Measurements from ENCODE around the gene ACYP2.
"Not testable (repeated sequence)": the region's sequence is repeated elsewhere in the genome, so short reads cannot be mapped to it uniquely, and the experiment has no call there.

Gene ACYP2

DNA sequence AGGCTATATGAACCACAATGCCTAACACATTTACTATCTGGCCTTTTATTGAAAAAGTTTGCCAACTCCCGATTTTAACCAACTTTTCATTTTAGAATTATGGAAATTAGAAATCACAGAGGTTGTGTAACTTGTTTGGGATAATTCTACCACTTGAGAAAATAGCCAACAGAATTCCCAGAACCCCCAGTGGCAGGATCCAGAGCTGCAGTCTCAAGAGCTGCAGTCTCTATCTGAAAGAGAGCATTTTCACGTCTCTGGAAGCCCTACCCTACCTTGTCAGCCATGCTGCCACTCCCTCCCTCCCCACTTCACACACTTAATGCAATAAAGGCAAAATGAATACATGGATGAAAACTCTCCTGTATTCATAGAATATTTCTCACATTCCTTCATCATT lies 164.0 kb downstream of the ACYP2 start:
- no peak for DNase-seq

DNA sequence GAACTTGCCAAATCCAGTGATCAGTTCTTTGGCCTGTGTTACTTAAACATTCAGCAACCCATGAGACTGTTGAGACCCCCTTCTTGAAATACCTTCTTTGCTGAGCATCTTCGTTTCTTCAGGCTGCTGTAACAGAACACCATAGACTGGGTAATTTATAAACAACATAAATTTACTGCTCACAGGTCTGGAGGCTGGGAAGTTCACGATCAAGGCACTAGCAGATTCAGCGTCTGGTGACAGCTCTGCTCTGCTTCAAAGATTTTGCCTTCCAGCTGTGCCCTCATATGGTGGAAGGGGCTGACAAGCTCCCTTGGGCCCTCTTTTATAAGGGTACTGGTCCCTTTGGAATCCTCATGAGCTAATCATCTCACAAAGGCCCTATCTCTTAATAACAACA lies 169.4 kb downstream of the ACYP2 start:
- DNase-seq: no peak

GRCh38 chr2:54285451-54285850 lies 170.0 kb downstream of the ACYP2 start:
- no peak for DNase-seq

DNA sequence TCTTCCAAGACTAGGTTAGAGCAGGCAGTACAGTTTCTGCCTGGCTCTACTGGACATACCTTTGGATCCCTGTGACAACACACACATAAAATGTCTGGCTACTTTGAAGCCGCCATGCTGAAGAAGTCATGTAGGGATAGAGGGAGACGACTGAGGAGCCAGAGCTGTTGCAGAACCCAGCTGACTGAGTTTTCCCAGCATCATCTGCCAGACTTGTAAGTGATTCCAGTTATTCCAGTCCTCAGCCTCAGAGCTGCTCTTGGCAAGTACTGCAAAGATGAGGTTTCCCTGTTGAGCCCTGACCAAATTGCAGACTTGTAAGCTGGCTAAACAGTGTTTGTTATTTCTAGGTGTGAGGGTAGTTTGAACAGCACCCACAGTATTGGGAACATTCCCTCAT lies 172.1 kb downstream of the ACYP2 start:
- no peak for DNase-seq

DNA sequence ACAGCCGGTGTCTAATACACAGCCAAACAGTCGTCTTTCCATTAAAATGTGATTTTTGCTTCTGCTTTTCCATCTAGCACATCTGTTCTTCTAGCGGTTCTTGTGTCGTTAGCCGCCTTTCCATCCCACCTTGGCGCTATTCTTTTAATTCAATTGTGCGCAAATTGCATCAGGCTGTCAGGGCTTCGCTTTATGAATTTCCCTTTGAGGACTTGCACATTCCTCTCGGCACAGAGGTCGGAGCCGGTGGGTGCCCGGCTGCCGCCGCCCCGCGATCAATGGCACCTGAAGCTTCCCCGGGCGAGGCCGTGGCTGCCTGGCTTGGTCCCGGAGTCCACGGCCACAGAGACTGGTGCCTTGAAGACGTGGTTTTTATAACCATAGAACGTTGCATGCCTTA lies 174.5 kb downstream of the ACYP2 start:
- DNase-seq: no peak

DNA sequence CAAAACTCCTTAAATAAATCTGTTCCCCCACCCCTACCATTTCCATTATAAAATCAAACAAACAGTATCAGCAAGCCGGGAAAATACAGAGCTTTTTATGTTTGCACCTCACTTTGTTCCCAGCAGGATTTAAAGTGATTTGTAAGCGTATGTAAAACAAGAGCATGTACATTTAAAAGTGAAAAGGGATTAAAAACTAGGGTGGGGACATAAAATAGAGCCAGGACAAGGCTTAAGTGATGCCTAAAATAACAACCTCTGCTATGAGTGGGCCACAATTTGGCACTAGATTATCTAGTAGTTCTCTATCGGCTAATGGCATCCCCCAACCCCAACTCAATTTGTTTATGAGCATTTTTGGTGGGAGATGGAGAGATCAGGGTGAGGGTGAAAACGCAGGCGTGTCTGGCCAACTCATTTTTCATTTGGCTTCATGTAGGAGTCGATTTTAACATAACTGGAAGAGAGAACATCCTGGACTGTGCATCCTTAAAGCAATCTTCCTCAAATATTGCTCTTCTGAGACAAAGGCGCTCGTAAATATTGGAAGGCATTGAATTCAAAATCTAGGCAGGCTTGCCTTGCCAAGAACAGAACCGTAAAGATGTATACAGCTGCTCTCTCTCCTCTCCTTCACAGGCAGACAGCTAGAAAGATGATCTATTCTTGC lies 175.1 kb downstream of the ACYP2 start:
- no peak for DNase-seq

DNA sequence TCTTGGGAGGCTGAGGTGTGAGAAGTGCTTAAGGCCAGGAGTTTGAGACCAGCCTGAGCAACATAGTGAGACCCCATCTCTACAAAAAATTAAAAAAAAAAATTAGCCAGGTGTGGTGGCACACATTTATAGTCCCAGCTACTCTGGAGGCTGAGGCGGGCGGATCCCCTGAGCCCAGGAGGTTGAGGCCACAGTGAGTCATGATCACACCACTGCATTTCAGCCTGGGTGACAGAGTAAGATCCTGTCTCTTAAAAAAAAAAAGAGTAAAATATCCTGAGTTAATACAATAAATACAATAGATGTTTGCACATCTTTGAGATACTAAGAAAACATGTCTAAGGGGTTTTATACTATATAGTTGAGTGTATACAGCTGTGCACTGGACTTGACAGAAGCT lies 179.2 kb downstream of the ACYP2 start:
- not testable (repeated sequence) for DNase-seq

DNA sequence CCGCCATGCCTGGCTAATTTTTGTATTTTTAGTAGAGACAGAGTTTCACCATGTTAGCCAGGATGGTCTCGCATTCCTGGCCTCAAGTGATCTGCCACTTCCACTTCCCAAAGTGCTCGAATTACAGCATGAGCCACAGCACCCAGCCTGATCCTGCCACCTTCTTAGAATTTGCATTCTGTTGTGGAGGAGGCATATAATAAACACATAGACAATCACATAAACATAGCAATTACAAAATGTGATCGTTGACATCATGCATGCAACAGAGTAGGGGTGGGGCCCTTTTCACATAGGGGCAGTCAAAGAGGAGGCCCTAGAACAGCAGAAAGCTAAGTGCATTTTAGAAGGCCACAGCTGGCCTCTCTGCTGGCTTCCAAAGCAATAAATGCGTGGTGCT lies 180.5 kb downstream of the ACYP2 start:
- DNase-seq: no peak

DNA sequence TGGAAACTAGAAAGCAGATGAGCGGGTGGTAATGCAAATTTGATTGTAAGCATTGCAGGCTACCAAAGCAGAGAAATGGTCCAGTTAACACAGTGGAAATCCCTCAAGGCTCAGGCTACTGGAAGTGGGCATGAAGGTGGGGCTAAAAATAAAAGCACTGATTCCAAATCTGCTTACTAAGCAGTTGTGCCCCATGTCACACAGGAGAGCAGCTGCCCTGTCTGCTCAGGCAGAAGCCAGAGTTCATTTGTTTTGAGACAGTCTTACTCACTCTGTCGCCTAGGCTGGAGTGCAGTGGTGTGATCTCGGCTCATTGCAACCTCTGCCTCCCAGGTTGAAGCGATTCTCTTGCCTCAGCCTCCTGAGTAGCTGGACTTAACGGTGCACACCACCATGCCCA lies 183.1 kb downstream of the ACYP2 start:
- DNase-seq: no peak

- DNase-seq: no peak
These were observed 188.2 kb downstream of the ACYP2 start for GRCh38 chr2:54303631-54304030.

DNA sequence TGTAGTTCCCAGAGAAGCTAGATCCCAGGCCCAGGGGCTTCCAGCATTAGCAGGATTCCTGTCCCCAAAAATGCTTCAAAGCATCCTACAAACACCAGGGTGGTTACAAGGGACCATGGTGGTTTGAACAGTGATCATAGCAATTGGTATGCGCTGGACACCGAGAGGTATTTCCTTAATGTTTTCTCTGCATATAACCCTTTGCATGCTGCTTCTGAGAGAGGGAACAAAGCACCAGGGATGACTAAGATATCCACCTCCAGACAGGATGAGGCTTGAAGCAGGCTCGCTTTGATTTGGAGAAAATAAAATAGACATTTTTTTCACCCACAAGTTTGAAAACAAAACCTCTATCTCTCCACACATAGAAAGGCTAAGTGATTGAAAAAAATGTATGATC lies 191.1 kb downstream of the ACYP2 start:
- no peak for DNase-seq

- no peak for DNase-seq
These were observed 192.8 kb downstream of the ACYP2 start for GRCh38 chr2:54308186-54308585.

GRCh38 chr2:54308782-54309181 lies 193.4 kb downstream of the ACYP2 start:
- DNase-seq: no peak

GRCh38 chr2:54310311-54310710 lies 194.9 kb downstream of the ACYP2 start:
- no peak for DNase-seq

- no peak for DNase-seq
These were observed 195.5 kb downstream of the ACYP2 start for GRCh38 chr2:54310961-54311360.

DNA sequence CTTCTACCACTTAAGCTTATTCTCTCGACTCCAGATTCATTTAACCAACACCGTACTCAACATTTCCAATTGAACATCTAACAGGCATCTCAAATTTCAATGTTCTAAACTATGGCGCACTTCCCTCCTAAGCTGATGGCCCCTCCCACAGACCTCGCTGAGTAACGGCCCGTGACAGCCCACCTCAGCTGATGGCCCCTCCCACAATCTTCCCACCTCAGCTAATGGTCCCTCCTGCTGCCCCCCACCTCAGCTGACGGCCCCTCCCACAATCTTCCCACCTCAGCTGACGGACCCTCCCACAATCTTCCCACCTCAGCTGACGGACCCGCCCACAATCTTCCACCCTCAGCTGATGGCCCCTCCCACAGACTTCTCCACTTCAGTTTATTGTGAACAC lies 197.7 kb downstream of the ACYP2 start:
- no peak for DNase-seq

- no peak for DNase-seq
These were observed 202.6 kb downstream of the ACYP2 start for GRCh38 chr2:54317973-54318372.

DNA sequence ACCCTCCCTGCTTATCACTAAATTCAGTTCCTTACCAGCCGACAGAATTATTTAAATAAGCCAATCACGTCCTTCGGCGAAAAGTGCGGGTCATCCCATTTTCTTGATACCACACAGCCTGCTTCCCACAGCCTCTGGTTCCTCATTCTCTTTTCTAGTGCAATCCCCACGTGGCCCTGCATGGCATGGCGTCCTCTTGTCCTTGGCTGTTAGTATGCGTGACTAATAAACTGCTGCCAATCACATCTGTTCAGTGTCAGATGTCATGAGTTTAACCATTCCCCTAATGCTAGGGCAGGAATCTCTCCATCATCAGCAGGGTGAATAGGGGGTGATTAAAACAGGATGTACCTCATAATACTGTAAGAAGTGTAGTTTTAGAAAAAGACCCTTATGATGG lies 203.4 kb downstream of the ACYP2 start:
- DNase-seq: no peak

DNA sequence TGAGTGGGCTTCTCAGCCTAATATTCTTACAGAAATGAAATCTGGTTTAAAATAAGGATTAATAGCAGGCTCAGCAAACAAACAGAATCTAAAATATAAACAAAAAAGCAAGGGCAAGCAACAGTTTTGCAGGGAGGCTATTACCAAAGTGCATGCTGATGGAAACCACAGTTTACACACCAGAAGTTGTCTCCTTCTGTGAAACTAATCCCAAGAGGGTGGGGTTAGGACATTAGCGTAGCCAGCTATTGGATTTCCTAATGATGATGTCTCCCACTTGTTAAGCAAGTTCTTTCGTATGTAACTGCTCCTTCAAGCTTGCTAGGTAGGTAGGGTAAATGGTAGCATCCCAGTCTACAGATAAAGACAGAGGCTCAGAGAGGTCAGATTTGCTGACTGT lies 205.6 kb downstream of the ACYP2 start:
- no peak for DNase-seq

- not testable (repeated sequence) for DNase-seq
These were observed 209.1 kb downstream of the ACYP2 start for GRCh38 chr2:54324517-54324916.

DNA sequence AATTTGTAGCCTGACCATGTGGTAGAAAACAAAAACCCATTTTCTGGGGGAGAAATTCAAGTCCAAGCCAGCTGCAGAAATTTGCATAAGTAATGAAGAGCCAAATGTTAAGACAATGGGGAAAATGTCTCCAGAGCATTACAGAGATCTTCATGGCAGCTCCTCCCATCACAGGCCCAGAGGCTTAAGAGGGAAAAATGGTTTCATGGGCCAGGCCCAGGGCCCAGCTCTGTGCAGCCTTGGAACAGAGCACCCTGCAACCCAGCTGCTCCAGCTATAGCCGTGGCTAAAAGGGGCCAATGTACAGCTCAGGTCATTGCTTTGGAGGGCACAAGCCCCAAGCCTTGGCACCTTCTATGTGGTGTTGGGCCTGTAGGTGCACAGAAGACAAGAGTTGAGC lies 209.7 kb downstream of the ACYP2 start:
- DNase-seq: no peak

DNA sequence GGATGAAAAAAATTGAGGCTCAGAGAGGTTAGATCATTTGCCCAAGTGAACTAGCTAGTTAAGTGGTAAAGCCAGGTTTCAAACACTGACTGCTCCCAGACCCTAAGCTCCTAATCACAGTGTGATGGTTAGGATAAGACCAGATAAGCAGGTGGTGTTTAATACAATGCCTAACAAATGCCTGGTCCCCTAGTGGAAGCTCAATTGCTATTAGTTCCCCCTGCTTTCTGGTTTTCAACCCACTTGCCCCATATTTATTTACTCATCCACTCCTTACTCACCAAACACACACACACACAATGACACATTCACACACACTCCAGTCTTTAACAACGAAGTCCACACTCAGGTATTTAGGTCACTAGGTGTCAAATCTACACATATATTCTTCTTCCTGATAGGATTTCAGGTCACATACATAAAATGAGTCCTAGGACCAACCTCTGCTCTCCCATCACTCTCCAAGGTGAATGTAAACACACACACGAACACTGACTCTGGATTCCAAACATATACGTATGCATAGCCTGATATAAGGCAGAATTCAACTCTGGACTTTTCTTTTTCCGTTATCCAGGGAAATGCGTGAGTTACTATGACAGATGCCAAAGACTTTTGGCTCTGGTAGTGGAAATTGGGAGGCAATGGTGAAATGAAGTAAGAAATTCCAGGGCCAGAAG lies 214.2 kb downstream of the ACYP2 start:
- no peak for DNase-seq

DNA sequence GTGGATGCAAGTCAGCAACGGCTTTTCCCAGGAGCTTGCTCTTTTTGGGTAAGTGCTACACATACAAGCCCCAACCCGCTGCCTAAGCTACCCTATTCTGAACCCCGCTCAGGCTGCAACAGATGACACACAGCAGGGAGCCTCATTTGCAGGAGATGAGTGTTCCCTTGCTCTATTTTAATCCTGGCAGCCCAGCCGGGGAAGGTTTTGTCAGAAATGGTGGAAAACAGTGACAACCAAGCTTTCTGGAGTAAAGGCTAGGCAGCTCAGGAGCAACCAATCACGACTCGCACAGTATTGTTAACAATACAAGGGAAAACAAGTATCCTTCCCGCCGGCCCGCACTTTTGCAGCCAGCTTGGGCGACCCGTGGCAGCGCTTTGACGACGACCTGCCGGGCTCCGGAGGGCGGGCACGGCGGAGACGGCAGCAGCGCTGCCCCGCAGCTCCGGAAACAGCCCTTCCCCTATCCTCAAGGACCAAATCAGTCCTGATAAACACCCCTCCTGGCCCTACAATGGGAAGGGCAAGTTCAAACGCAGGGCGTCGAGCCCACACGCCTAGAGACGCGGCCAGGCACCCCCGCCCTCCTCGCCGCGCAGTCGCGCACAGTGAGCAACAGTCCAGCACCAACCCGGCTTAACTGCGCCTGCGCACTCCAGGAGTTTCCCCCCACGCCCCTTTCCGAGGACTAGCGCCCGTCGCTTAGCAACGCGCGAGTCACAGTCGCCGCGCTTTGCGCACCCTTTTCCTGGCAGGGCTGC lies 214.9 kb downstream of the ACYP2 start:
- DNase-seq: peak; percentile 79

All from activated T-cell treated with anti-CD3 and anti-CD28 coated beads for 4 hours (primary cell).